Measurements from ENCODE around the gene KCNK3. TPM values are rescaled to one million over a fixed set of nuclear protein-coding genes. Genes with fewer than 3 reads are reported as not detected.

The KCNK3 gene
- total and polyA plus RNA-seq, 4 donors: 6.7 to 29.9 (median 20.0) TPM

- no peak for ATAC-seq (ENCODE audit: insufficient read depth, low FRiP score)
- no peaks in the 10 kb centered on the region for H3K9me3 ChIP-seq (ENCODE audit: control insufficient read depth in 4 of 4, insufficient read depth in 3 of 4, low read length in 3 of 4)
- H3K9ac ChIP-seq (ENCODE audit: insufficient read depth in 1 of 2, low read length in 2 of 2): no peak overlapping the region
- H3K27ac ChIP-seq (ENCODE audit: low read depth in 1 of 2, low read length in 1 of 2): no peak overlapping the region
- peaks cover 4 to 43% (median 31%) of the 10 kb centered on the region in 5 donors for H3K4me1 ChIP-seq (ENCODE audit: control insufficient read depth in 5 of 5, insufficient read depth in 5 of 5, low read length in 5 of 5)
- H3K4me3 ChIP-seq: no peak overlapping the region
- H3K36me3 ChIP-seq (ENCODE audit: control insufficient read depth in 4 of 4, insufficient read depth in 4 of 4, low read length in 4 of 4): peaks cover 0 to 3% (median 0%) of the 10 kb centered on the region in 4 donors
- no peaks in the 10 kb centered on the region for H3K27me3 ChIP-seq (ENCODE audit: control insufficient read depth in 3 of 3, insufficient read depth in 3 of 3, low read length in 2 of 3)
- no peak for DNase-seq
- TF ChIP-seq CTCF (IDR thresholded peaks at IDR 0.05; ENCODE audit: control extremely low read depth, extremely low read depth): no peak
- 94 to 95% methylated on average over 2 of the region's 2 CpGs for WGBS, 2 donors
Observed at GRCh38 chr2:26716769-26717168, 24.2 kb downstream of the KCNK3 start.

DNA sequence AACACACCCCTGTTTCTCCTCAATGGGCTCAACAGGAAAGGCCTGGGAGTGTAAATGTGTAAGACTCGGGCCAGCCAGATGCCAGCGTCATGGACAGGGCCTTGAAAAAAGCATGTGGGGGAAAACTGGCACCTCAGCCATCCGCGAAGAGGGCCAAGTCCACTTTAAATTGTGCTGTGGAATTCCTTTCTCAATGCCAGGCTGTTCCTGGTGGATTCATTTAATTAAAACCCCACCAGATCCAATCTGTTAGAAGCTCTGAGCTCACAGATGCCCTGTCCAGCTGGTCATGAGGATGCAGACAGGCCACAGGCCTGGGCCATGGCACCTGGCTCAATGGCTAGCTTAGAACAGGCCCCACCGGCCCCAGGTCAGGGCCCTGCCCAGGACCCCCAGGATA, 24.8 kb downstream of the KCNK3 start:
- no peaks in the 10 kb centered on the region for H3K27me3 ChIP-seq (ENCODE audit: control insufficient read depth in 3 of 3, insufficient read depth in 3 of 3, low read length in 2 of 3)
- TF ChIP-seq CTCF (IDR thresholded peaks at IDR 0.05; ENCODE audit: control extremely low read depth, extremely low read depth): no peak
- 88 to 92% methylated on average over 5 of the region's 5 CpGs for WGBS, 2 donors
- H3K4me1 ChIP-seq (ENCODE audit: control insufficient read depth in 5 of 5, insufficient read depth in 5 of 5, low read length in 5 of 5): peaks cover 4 to 43% (median 28%) of the 10 kb centered on the region in 5 donors
- H3K27ac ChIP-seq (ENCODE audit: low read depth in 1 of 2, low read length in 1 of 2): no peak overlapping the region
- H3K36me3 ChIP-seq (ENCODE audit: control insufficient read depth in 4 of 4, insufficient read depth in 4 of 4, low read length in 4 of 4): peaks cover 0 to 3% (median 0%) of the 10 kb centered on the region in 4 donors
- ATAC-seq (ENCODE audit: insufficient read depth, low FRiP score): no peak
- no peak overlapping the region for H3K9ac ChIP-seq (ENCODE audit: insufficient read depth in 1 of 2, low read length in 2 of 2)
- H3K9me3 ChIP-seq (ENCODE audit: control insufficient read depth in 4 of 4, insufficient read depth in 3 of 4, low read length in 3 of 4): no peaks in the 10 kb centered on the region
- DNase-seq: no peak
- no peak overlapping the region for H3K4me3 ChIP-seq

- TF ChIP-seq CTCF (IDR thresholded peaks at IDR 0.05; ENCODE audit: control extremely low read depth, extremely low read depth): no peak
Observed at GRCh38 chr2:26718949-26719686, 26.6 kb downstream of the KCNK3 start.

More at GRCh38 chr2:26718949-26719686, 26.6 kb downstream of the KCNK3 start:
- DNase-seq (peak in 1 of 3 donors; percentile 40), ATAC-seq (ENCODE audit: insufficient read depth, low FRiP score) (no peak)
- no peak overlapping the region for H3K4me3 ChIP-seq
- H3K36me3 ChIP-seq (ENCODE audit: control insufficient read depth in 4 of 4, insufficient read depth in 4 of 4, low read length in 4 of 4): peaks cover 0 to 3% (median 0%) of the 10 kb centered on the region in 4 donors
- peaks cover 4 to 49% (median 32%) of the 10 kb centered on the region in 5 donors for H3K4me1 ChIP-seq (ENCODE audit: control insufficient read depth in 5 of 5, insufficient read depth in 5 of 5, low read length in 5 of 5)
- H3K27me3 ChIP-seq (ENCODE audit: control insufficient read depth in 3 of 3, insufficient read depth in 3 of 3, low read length in 2 of 3): no peaks in the 10 kb centered on the region
- 52 to 77% methylated on average over 6 of the region's 6 CpGs for WGBS, 2 donors
- no peak overlapping the region for H3K27ac ChIP-seq (ENCODE audit: low read depth in 1 of 2, low read length in 1 of 2)
- H3K9ac ChIP-seq (ENCODE audit: insufficient read depth in 1 of 2, low read length in 2 of 2): no peak overlapping the region
- H3K9me3 ChIP-seq (ENCODE audit: control insufficient read depth in 4 of 4, insufficient read depth in 3 of 4, low read length in 3 of 4): no peaks in the 10 kb centered on the region

All from lung (tissue), 12 donors.